GM21447 (cell line): Measurements from ENCODE around the gene MAP7D3.
A peak's percentile ranks its signal among the peaks of the same experiment; 100 is the strongest.
"Not testable (repeated sequence)": the region's sequence is repeated elsewhere in the genome, so short reads cannot be mapped to it uniquely, and the experiment has no call there.

Experiments
- ATAC-seq: cut with Tn5 transposase; IDR thresholded peaks from one replicate; pipeline ENCODE4 v1.9.1; 2021; ENCODE audit not compliant: unreplicated experiment

Gene MAP7D3

GRCh38 chrX:136250191-136251040 is 784 bp downstream of the MAP7D3 start:
- ATAC-seq = peak; percentile 47

GRCh38 chrX:136246201-136246600 is 5.0 kb downstream of the MAP7D3 start:
- ATAC-seq = no peak

GRCh38 chrX:136237849-136238248 is 13.4 kb downstream of the MAP7D3 start:
- ATAC-seq = not testable (repeated sequence)

- ATAC-seq = no peak
Measured at GRCh38 chrX:136237074-136237473, 14.1 kb downstream of the MAP7D3 start.

- peak; percentile 63 for ATAC-seq
Measured at GRCh38 chrX:136228839-136229207, 22.4 kb downstream of the MAP7D3 start.

- ATAC-seq = peak; percentile 83
Measured at GRCh38 chrX:136227948-136228838, 23.0 kb downstream of the MAP7D3 start.

- no peak for ATAC-seq
Measured at GRCh38 chrX:136227074-136227473, 24.1 kb downstream of the MAP7D3 start.

- ATAC-seq = no peak
Measured at GRCh38 chrX:136221851-136222513, 29.2 kb downstream of the MAP7D3 start.

- ATAC-seq = no peak
Measured at GRCh38 chrX:136220951-136221350, 30.2 kb downstream of the MAP7D3 start.

- ATAC-seq = no peak
Measured at GRCh38 chrX:136220540-136220939, 30.7 kb downstream of the MAP7D3 start.

- ATAC-seq = no peak
Measured at GRCh38 chrX:136219893-136220292, 31.3 kb downstream of the MAP7D3 start.

GRCh38 chrX:136215559-136215958 is 35.6 kb downstream of the MAP7D3 start:
- ATAC-seq = no peak

GRCh38 chrX:136214551-136214950 is 36.6 kb downstream of the MAP7D3 start:
- no peak for ATAC-seq

- ATAC-seq = no peak
Measured at GRCh38 chrX:136212557-136213111, 38.6 kb downstream of the MAP7D3 start.

- no peak for ATAC-seq
Measured at GRCh38 chrX:136211766-136212556, 39.2 kb downstream of the MAP7D3 start.

GRCh38 chrX:136210806-136211205 is 40.4 kb downstream of the MAP7D3 start:
- no peak for ATAC-seq

GRCh38 chrX:136210243-136210642 is 41.0 kb downstream of the MAP7D3 start:
- no peak for ATAC-seq

GRCh38 chrX:136209751-136210150 is 41.4 kb downstream of the MAP7D3 start:
- no peak for ATAC-seq

GRCh38 chrX:136209016-136209738 is 42.0 kb downstream of the MAP7D3 start:
- no peak for ATAC-seq

- no peak for ATAC-seq
Measured at GRCh38 chrX:136207546-136207945, 43.7 kb downstream of the MAP7D3 start.
